ENCODE data around the gene F10. TPM values are rescaled to one million over a fixed set of nuclear protein-coding genes. Genes with fewer than 3 reads are reported as not detected.

The F10 gene
- total and polyA plus RNA-seq, 4 donors, result 85.3 to 199 (median 117) TPM

DNA sequence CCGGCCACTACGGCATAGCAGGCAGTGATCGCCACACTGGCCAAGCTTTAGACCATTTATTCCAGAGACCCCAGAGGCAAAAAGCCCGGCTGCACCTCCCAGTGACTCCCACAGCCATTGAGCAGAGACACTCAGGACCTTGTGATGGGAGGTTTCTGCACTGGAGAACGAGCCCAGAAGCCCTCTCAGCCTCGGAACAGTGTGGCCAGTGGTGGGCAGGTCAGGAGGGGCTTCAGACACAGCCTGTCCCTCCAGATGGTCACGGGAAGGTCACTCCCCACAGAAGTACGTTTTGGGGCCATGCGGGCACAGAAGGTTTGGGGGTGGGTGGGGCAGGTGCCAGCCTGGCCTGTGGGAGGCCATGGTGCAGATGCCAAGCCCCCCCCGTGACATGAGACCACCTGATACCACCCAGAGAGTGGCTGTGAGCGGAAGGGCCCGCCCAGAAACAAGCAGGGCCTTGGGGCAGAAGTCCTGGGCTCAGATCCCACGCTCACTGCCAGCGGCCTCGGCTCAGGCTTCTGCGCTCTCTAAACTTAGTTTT, 599 bp upstream of the F10 start:
- peak; percentile 19 for DNase-seq (ENCODE audit: low spot score)
- Histone ChIP-seq H3K9me3 (ENCODE audit: control insufficient read depth in 4 of 4, low read length in 3 of 4) (no peaks in the 10 kb centered on the region), H3K9ac (ENCODE audit: low read depth in 1 of 2, low read length in 2 of 2) (no peak overlapping the region), H3K27me3 (ENCODE audit: control insufficient read depth in 4 of 4, insufficient read depth in 4 of 4, low read length in 3 of 4) (no peaks in the 10 kb centered on the region), H3K36me3 (ENCODE audit: control insufficient read depth in 4 of 4, insufficient read depth in 3 of 4, low read depth in 1 of 4, low read length in 3 of 4) (peaks cover 0 to 4% (median 1%) of the 10 kb centered on the region in 4 donors), H3K4me1 (ENCODE audit: control insufficient read depth in 4 of 4, insufficient read depth in 4 of 4, low read length in 3 of 4) (peaks cover 3 to 29% (median 18%) of the 10 kb centered on the region in 4 donors), H3K4me3 (ENCODE audit: low read depth in 1 of 3, low read length in 3 of 3) (no peak overlapping the region), H3K27ac (ENCODE audit: low read depth in 1 of 2, low read length in 2 of 2) (peak overlapping the region; percentile 54 to 68)
- WGBS, result 66% methylated on average over 16 of the region's 16 CpGs
- TF ChIP-seq GABPA (IDR thresholded peaks at IDR 0.05 in 1 of 2, conservative IDR thresholded peaks at IDR 0.05 in 1 of 2) (no peak), HNF4G (IDR thresholded peaks at IDR 0.05) (no peak), NR2F2 (IDR thresholded peaks at IDR 0.05) (no peak), RAD21 (IDR thresholded peaks at IDR 0.05) (no peak), JUND (IDR thresholded peaks at IDR 0.05) (no peak), FOXA2 (IDR thresholded peaks at IDR 0.05) (no peak), EGR1 (IDR thresholded peaks at IDR 0.05; ENCODE audit: low read depth in 2 of 2) (no peak), TAF1 (conservative IDR thresholded peaks at IDR 0.05) (no peak), SP1 (IDR thresholded peaks at IDR 0.05) (no peak), FOXA1 (IDR thresholded peaks at IDR 0.05) (no peak), HNF4A (conservative IDR thresholded peaks at IDR 0.05) (no peak), RXRA (IDR thresholded peaks at IDR 0.05) (no peak), YY1 (IDR thresholded peaks at IDR 0.05) (no peak)
- TF ChIP-seq, protein P1, sequence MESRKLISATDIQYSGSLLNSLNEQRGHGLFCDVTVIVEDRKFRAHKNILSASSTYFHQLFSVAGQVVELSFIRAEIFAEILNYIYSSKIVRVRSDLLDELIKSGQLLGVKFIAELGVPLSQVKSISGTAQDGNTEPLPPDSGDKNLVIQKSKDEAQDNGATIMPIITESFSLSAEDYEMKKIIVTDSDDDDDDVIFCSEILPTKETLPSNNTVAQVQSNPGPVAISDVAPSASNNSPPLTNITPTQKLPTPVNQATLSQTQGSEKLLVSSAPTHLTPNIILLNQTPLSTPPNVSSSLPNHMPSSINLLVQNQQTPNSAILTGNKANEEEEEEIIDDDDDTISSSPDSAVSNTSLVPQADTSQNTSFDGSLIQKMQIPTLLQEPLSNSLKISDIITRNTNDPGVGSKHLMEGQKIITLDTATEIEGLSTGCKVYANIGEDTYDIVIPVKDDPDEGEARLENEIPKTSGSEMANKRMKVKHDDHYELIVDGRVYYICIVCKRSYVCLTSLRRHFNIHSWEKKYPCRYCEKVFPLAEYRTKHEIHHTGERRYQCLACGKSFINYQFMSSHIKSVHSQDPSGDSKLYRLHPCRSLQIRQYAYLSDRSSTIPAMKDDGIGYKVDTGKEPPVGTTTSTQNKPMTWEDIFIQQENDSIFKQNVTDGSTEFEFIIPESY (IDR thresholded peaks at IDR 0.05), result no peak
- TF ChIP-seq, protein P2, sequence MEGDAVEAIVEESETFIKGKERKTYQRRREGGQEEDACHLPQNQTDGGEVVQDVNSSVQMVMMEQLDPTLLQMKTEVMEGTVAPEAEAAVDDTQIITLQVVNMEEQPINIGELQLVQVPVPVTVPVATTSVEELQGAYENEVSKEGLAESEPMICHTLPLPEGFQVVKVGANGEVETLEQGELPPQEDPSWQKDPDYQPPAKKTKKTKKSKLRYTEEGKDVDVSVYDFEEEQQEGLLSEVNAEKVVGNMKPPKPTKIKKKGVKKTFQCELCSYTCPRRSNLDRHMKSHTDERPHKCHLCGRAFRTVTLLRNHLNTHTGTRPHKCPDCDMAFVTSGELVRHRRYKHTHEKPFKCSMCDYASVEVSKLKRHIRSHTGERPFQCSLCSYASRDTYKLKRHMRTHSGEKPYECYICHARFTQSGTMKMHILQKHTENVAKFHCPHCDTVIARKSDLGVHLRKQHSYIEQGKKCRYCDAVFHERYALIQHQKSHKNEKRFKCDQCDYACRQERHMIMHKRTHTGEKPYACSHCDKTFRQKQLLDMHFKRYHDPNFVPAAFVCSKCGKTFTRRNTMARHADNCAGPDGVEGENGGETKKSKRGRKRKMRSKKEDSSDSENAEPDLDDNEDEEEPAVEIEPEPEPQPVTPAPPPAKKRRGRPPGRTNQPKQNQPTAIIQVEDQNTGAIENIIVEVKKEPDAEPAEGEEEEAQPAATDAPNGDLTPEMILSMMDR (IDR thresholded peaks at IDR 0.05; ENCODE audit: low read depth, low read length, missing input control), result no peak
- TF ChIP-seq, protein P3, sequence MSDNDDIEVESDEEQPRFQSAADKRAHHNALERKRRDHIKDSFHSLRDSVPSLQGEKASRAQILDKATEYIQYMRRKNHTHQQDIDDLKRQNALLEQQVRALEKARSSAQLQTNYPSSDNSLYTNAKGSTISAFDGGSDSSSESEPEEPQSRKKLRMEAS (IDR thresholded peaks at IDR 0.05), result no peak
- TF ChIP-seq, protein P4, sequence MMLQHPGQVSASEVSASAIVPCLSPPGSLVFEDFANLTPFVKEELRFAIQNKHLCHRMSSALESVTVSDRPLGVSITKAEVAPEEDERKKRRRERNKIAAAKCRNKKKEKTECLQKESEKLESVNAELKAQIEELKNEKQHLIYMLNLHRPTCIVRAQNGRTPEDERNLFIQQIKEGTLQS (IDR thresholded peaks at IDR 0.05), result no peak
- TF ChIP-seq, protein P5, sequence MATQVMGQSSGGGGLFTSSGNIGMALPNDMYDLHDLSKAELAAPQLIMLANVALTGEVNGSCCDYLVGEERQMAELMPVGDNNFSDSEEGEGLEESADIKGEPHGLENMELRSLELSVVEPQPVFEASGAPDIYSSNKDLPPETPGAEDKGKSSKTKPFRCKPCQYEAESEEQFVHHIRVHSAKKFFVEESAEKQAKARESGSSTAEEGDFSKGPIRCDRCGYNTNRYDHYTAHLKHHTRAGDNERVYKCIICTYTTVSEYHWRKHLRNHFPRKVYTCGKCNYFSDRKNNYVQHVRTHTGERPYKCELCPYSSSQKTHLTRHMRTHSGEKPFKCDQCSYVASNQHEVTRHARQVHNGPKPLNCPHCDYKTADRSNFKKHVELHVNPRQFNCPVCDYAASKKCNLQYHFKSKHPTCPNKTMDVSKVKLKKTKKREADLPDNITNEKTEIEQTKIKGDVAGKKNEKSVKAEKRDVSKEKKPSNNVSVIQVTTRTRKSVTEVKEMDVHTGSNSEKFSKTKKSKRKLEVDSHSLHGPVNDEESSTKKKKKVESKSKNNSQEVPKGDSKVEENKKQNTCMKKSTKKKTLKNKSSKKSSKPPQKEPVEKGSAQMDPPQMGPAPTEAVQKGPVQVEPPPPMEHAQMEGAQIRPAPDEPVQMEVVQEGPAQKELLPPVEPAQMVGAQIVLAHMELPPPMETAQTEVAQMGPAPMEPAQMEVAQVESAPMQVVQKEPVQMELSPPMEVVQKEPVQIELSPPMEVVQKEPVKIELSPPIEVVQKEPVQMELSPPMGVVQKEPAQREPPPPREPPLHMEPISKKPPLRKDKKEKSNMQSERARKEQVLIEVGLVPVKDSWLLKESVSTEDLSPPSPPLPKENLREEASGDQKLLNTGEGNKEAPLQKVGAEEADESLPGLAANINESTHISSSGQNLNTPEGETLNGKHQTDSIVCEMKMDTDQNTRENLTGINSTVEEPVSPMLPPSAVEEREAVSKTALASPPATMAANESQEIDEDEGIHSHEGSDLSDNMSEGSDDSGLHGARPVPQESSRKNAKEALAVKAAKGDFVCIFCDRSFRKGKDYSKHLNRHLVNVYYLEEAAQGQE (IDR thresholded peaks at IDR 0.05), result no peak
